Esophagus muscularis mucosa (tissue), 4 donors: Measurements from ENCODE around the gene TNS1. TPM values are rescaled to one million over a fixed set of nuclear protein-coding genes. Genes with fewer than 3 reads are reported as not detected.

Experiments
- DNase-seq: peaks from one replicate; pipeline ENCODE4 v3.0.0-alpha.2; 2017; ENCODE audit errors: extremely low spot score
- H3K27ac ChIP-seq, 4 donors: fragments of 200-600 bp; sonication (generic); replicated peaks in 1 of 4; 1 replicate in 3 of 4; 2 replicates in 1 of 4; pipeline ENCODE4 v1.5.1; 2016 to 2019; ENCODE audit warnings: mild to moderate bottlenecking in 1 of 4
- H3K27me3 ChIP-seq, 4 donors: fragments of 200-600 bp; sonication (generic); one replicate each; pipeline versions ENCODE4 v1.5.1 to v1.6.0; 2016 to 2019
- H3K36me3 ChIP-seq, 4 donors: fragments of 200-600 bp; sonication (generic); one replicate each; pipeline ENCODE4 v1.5.1; 2016 to 2019
- H3K4me1 ChIP-seq, 4 donors: fragments of 200-600 bp; sonication (generic); one replicate each; pipeline ENCODE4 v1.5.1; 2016 to 2019
- H3K4me3 ChIP-seq, 4 donors: fragments of 200-600 bp; sonication (generic); 1 replicate in 2 of 4; 2 replicates in 2 of 4; pipeline ENCODE4 v1.5.1; 2016 to 2019; ENCODE audit warnings: mild to moderate bottlenecking in 4 of 4, moderate library complexity in 1 of 4
- H3K9me3 ChIP-seq, 4 donors: fragments of 200-600 bp; sonication (generic); 1 replicate in 3 of 4; 2 replicates in 1 of 4; pipeline ENCODE4 v1.5.1; 2016 to 2019
- CTCF ChIP-seq, 3 experiments: fragments of 200-600 bp in 2 of 3; fragments of 450-650 bp in 1 of 3; sonication (generic) in 2 of 3; IDR thresholded peaks; one replicate each; pipeline ENCODE4 v1.5.1; 2017 to 2019; ENCODE audit warnings: antibody characterized with exemption in 3 of 3, mild to moderate bottlenecking in 2 of 3, moderate library complexity in 1 of 3
- EP300 ChIP-seq: sonication (generic); formaldehyde crosslinking; IDR thresholded peaks from one replicate; pipeline ENCODE4 v1.6.1; 2017; ENCODE audit warnings: antibody characterized with exemption
- POLR2A ChIP-seq: fragments of 450-650 bp; IDR thresholded peaks from one replicate; pipeline ENCODE4 v1.6.1; 2017; ENCODE audit warnings: antibody characterized with exemption, moderate library complexity, mild to moderate bottlenecking, low read depth
- POLR2AphosphoS5 ChIP-seq, 2 donors: sonication (generic); formaldehyde crosslinking; IDR thresholded peaks; one replicate each; pipeline ENCODE4 v1.6.1; 2017; ENCODE audit warnings: antibody characterized with exemption in 2 of 2
- WGBS: methylation state at CpG from one replicate; pipeline ENCODE4 v1.1.5; 2018; 5-methylcytosine and 5-hydroxymethylcytosine counted together
- intact Hi-C: fragments of 100-400 bp; cut with DNase I; formaldehyde crosslinking; loops from one replicate; pipeline ENCODE4 v1.15.1; 2023
- total RNA-seq, 4 donors: library from RNA; depleted of rRNA; stranded (reverse); fragments of >200 nt; gene quantifications; one replicate each; pipeline versions ENCODE4 v1.1.0 to v1.2.1, GENCODE V29; 2016

TNS1 gene
- total RNA-seq, 4 donors from 2014 or later: 1,001 to 2,170 (median 1,411) TPM

- WGBS: 83% methylated on average over 11 of the region's 11 CpGs
- Histone ChIP-seq H3K4me3 (no peak overlapping the region), H3K9me3 (no peaks in the 10 kb centered on the region), H3K4me1 (peaks cover 90 to 100% (median 100%) of the 10 kb centered on the region in 4 donors), H3K36me3 (peaks cover 42 to 76% (median 72%) of the 10 kb centered on the region in 4 donors), H3K27ac (peak overlapping the region; percentile 83 to 90 (median 88)), H3K27me3 (no peaks in the 10 kb centered on the region)
- intact Hi-C loops: no loop called here
- no peak for TF ChIP-seq CTCF (IDR thresholded peaks at IDR 0.05)
- TF ChIP-seq EP300: no peak
- no peak for TF ChIP-seq POLR2A
- no peak for TF ChIP-seq POLR2AphosphoS5 (IDR thresholded peaks at IDR 0.05)
- no peak for DNase-seq
Measured at GRCh38 chr2:217834744-217835513, 167.9 kb downstream of the TNS1 start.

GRCh38 chr2:217834057-217834620, 168.7 kb downstream of the TNS1 start:
- peaks cover 50 to 77% (median 73%) of the 10 kb centered on the region in 4 donors for H3K36me3 ChIP-seq
- H3K4me1 ChIP-seq: peaks cover 86 to 100% (median 100%) of the 10 kb centered on the region in 4 donors
- TF ChIP-seq CTCF (IDR thresholded peaks at IDR 0.05) (no peak), POLR2A (no peak), EP300 (no peak), POLR2AphosphoS5 (IDR thresholded peaks at IDR 0.05) (peak; percentile 57 to 76)
- intact Hi-C loops: no loop called here
- no peaks in the 10 kb centered on the region for H3K27me3 ChIP-seq
- H3K9me3 ChIP-seq: no peaks in the 10 kb centered on the region
- WGBS: 43% methylated on average over 3 of the region's 3 CpGs
- peak overlapping the region; percentile 83 to 90 (median 88) for H3K27ac ChIP-seq
- no peak overlapping the region for H3K4me3 ChIP-seq
- DNase-seq: no peak

- H3K9me3 ChIP-seq: no peaks in the 10 kb centered on the region
- H3K36me3 ChIP-seq: peaks cover 57 to 80% (median 79%) of the 10 kb centered on the region in 4 donors
- intact Hi-C loops: no loop called here
- H3K4me3 ChIP-seq: no peak overlapping the region
- H3K4me1 ChIP-seq: peaks cover 85 to 100% (median 100%) of the 10 kb centered on the region in 4 donors
- no peak for TF ChIP-seq POLR2A
- peak in 1 of 2 donors; percentile 47 for TF ChIP-seq POLR2AphosphoS5 (IDR thresholded peaks at IDR 0.05)
- 81% methylated on average over 8 of the region's 8 CpGs for WGBS
- peak overlapping the region; percentile 83 to 90 (median 88) for H3K27ac ChIP-seq
- H3K27me3 ChIP-seq: no peaks in the 10 kb centered on the region
- DNase-seq: no peak
Measured at GRCh38 chr2:217833439-217833838, 169.4 kb downstream of the TNS1 start.

- WGBS: 89% methylated on average over 15 of the region's 15 CpGs
- no peak for DNase-seq
- Histone ChIP-seq H3K4me1 (peaks cover 85 to 100% (median 100%) of the 10 kb centered on the region in 4 donors), H3K9me3 (no peaks in the 10 kb centered on the region), H3K27ac (peak overlapping the region; percentile 83 to 90 (median 88)), H3K4me3 (no peak overlapping the region), H3K27me3 (no peaks in the 10 kb centered on the region), H3K36me3 (peaks cover 57 to 84% (median 83%) of the 10 kb centered on the region in 4 donors)
- TF ChIP-seq POLR2A (no peak), POLR2AphosphoS5 (IDR thresholded peaks at IDR 0.05) (no peak), EP300 (no peak), CTCF (IDR thresholded peaks at IDR 0.05) (no peak)
- intact Hi-C loops: no loop called here
Measured at GRCh38 chr2:217832987-217833386, 169.8 kb downstream of the TNS1 start.

GRCh38 chr2:217832115-217832514, 170.7 kb downstream of the TNS1 start:
- TF ChIP-seq POLR2AphosphoS5 (IDR thresholded peaks at IDR 0.05): no peak
- TF ChIP-seq POLR2A: no peak
- TF ChIP-seq CTCF (IDR thresholded peaks at IDR 0.05): no peak
- TF ChIP-seq EP300: no peak
- Histone ChIP-seq H3K4me3 (no peak overlapping the region), H3K27me3 (no peaks in the 10 kb centered on the region), H3K4me1 (peaks cover 85 to 100% (median 100%) of the 10 kb centered on the region in 4 donors), H3K27ac (peak overlapping the region; percentile 83 to 90 (median 88)), H3K36me3 (peaks cover 57 to 92% (median 88%) of the 10 kb centered on the region in 4 donors), H3K9me3 (no peaks in the 10 kb centered on the region)
- intact Hi-C loops: no loop called here
- WGBS: 69% methylated on average over 4 of the region's 5 CpGs
- DNase-seq: no peak
